Ovary (tissue), 9 donors: Measurements from ENCODE around the gene RGP1. TPM values are rescaled to one million over a fixed set of nuclear protein-coding genes. Genes with fewer than 3 reads are reported as not detected.

ENCODE experiments used
- DNase-seq, 5 donors: peaks; one replicate each; pipeline ENCODE4 v3.0.0-alpha.2; 2019 to 2020
- H3K27ac ChIP-seq, 2 donors: fragments of 200-600 bp; one replicate each; pipeline versions ENCODE4 v1.5.1 to v1.8.0; 2019 to 2022
- H3K27me3 ChIP-seq: fragments of 200-600 bp; one replicate; pipeline ENCODE4 v1.8.0; 2022
- H3K36me3 ChIP-seq: fragments of 200-600 bp; sonication (generic); one replicate; pipeline ENCODE4 v1.5.1; 2019
- H3K4me1 ChIP-seq: one replicate; pipeline ENCODE4 v1.8.1; 2013; ENCODE audit warnings: mild to moderate bottlenecking, moderate library complexity; ENCODE audit not compliant: insufficient read depth
- H3K4me3 ChIP-seq: fragments of 200-600 bp; sonication (generic); one replicate; pipeline ENCODE4 v1.5.1; 2017
- H3K9me3 ChIP-seq, 2 donors: fragments of 200-600 bp in 1 of 2; sonication (generic) in 1 of 2; one replicate each; pipeline versions ENCODE4 v1.5.1 to v1.8.1; 2013 to 2019; ENCODE audit warnings: mild to moderate bottlenecking in 1 of 2, moderate library complexity in 1 of 2
- CTCF ChIP-seq, 3 donors: fragments of 450-650 bp in 2 of 3; fragments of 200-600 bp in 1 of 3; IDR thresholded peaks; one replicate each; pipeline versions ENCODE4 v1.5.1 to v1.8.0; 2016 to 2022; ENCODE audit warnings: antibody characterized with exemption in 3 of 3, mild to moderate bottlenecking in 1 of 3
- EP300 ChIP-seq: sonication (generic); formaldehyde crosslinking; IDR thresholded peaks from one replicate; pipeline ENCODE4 v1.6.1; 2017; ENCODE audit warnings: antibody characterized with exemption
- POLR2A ChIP-seq: fragments of 450-650 bp; IDR thresholded peaks from one replicate; pipeline ENCODE4 v1.6.1; 2017; ENCODE audit warnings: antibody characterized with exemption, mild to moderate bottlenecking, moderate library complexity
- WGBS, 3 donors: extraction: QIAGEN DNeasy Blood & Tissue Kit in 1 of 3; methylation state at CpG; one replicate each; pipeline versions ENCODE4 v1.1.5 to v1.1.7; 2013 to 2017; 5-methylcytosine and 5-hydroxymethylcytosine counted together
- intact Hi-C, 4 donors: fragments of 100-400 bp; cut with DNase I; formaldehyde crosslinking; loops; one replicate each; pipeline versions ENCODE4 v1.11.0 to v1.15.1; 2022 to 2023
- polyA plus RNA-seq, 2 donors: library from polyadenylated mRNA; stranded (reverse); fragments of 200-250 nt in 1 of 2; fragments of 350-450 nt in 1 of 2; fragmentation: Illumina TruSeq in 1 of 2; extraction: RNeasy Lipid Tissue Mini Kit (QIAGEN cat#74804) in 1 of 2; gene quantifications; one replicate each; pipeline ENCODE4 v1.2.3, GENCODE V29; 2013 to 2014
- total RNA-seq, 7 donors: library from RNA; depleted of rRNA in 2 of 7; stranded (reverse); fragments of >200 nt in 2 of 7; fragmentation: NEBNext Ultra II Directional in 3 of 7; extraction: Animal tissue kit (Norgen Biotek cat#: 25700) in 3 of 7; gene quantifications; one replicate each; pipeline versions ENCODE4 v1.1.0 to v1.2.4, GENCODE V29; 2016 to 2023
- donor health status: DM: no; HTN: no; CAD: no; lungs with moderate emphysema.
- donor health status: DM: no; HTN: no; CAD: no.
- donor health status: Bipolar disorder and iron deficiency.
- donor health status: DM: yes; HTN: yes; CAD: no.
- donor health status: DM: no; HTN: no; CAD: no.
- donor health status: DM: yes; HTN: yes; CAD: no.

The RGP1 gene
- total and polyA plus RNA-seq, 9 donors, result 9.4 to 32.3 (median 25.0) TPM

- intact Hi-C loops, result no loop called here
- TF ChIP-seq CTCF (IDR thresholded peaks at IDR 0.05) (no peak), POLR2A (no peak), EP300 (no peak)
- Histone ChIP-seq H3K36me3 (no peaks in the 10 kb centered on the region), H3K9me3 (no peaks in the 10 kb centered on the region), H3K4me3 (no peak overlapping the region), H3K4me1 (no peaks in the 10 kb centered on the region), H3K27me3 (no peaks in the 10 kb centered on the region), H3K27ac (no peak overlapping the region)
- WGBS, 3 donors, result 88 to 92% (median 89%) methylated on average over 26 of the region's 26 CpGs
- DNase-seq, result peak in 1 of 5 donors; percentile 33
Observed at GRCh38 chr9:35703906-35704672, 45.0 kb upstream of the RGP1 start.

- WGBS, 3 donors, result 73 to 89% (median 82%) methylated on average over 8 of the region's 8 CpGs
- H3K27me3 ChIP-seq, result no peaks in the 10 kb centered on the region
- no peaks in the 10 kb centered on the region for H3K9me3 ChIP-seq
- H3K4me3 ChIP-seq, result no peak overlapping the region
- H3K36me3 ChIP-seq, result no peaks in the 10 kb centered on the region
- H3K4me1 ChIP-seq, result no peaks in the 10 kb centered on the region
- no peak for DNase-seq
- H3K27ac ChIP-seq, result no peak overlapping the region
- no peak for TF ChIP-seq EP300
- TF ChIP-seq POLR2A, result no peak
- no peak for TF ChIP-seq CTCF (IDR thresholded peaks at IDR 0.05)
- intact Hi-C loops, result no loop called here
Observed at GRCh38 chr9:35705372-35705771, 43.7 kb upstream of the RGP1 start.

- no peak overlapping the region for H3K4me3 ChIP-seq
- no peaks in the 10 kb centered on the region for H3K27me3 ChIP-seq
- intact Hi-C loops, result no loop called here
- WGBS, 3 donors, result 91 to 92% (median 91%) methylated on average over 7 of the region's 7 CpGs
- TF ChIP-seq CTCF (IDR thresholded peaks at IDR 0.05), result no peak
- TF ChIP-seq EP300, result no peak
- H3K27ac ChIP-seq, result no peak overlapping the region
- H3K36me3 ChIP-seq, result no peaks in the 10 kb centered on the region
- no peaks in the 10 kb centered on the region for H3K4me1 ChIP-seq
- DNase-seq, result no peak
- no peaks in the 10 kb centered on the region for H3K9me3 ChIP-seq
Observed at GRCh38 chr9:35705836-35706430, 43.2 kb upstream of the RGP1 start.

- H3K9me3 ChIP-seq, result no peaks in the 10 kb centered on the region
- DNase-seq, result no peak
- H3K27me3 ChIP-seq, result no peaks in the 10 kb centered on the region
- WGBS, 3 donors, result 82 to 96% (median 89%) methylated on average over 9 to 10 of the region's 10 CpGs
- H3K36me3 ChIP-seq, result no peaks in the 10 kb centered on the region
- no peaks in the 10 kb centered on the region for H3K4me1 ChIP-seq
- no peak overlapping the region for H3K27ac ChIP-seq
- intact Hi-C loops, result no loop called here
- no peak overlapping the region for H3K4me3 ChIP-seq
- TF ChIP-seq EP300 (no peak), CTCF (IDR thresholded peaks at IDR 0.05) (no peak), POLR2A (no peak)
Observed at GRCh38 chr9:35706951-35707350, 42.1 kb upstream of the RGP1 start.
